Anterior cingulate cortex (tissue), 58 donors: ENCODE measurements around the gene CELF5.

Source experiments
- DNase-seq, 58 donors: peaks; one replicate each; lab custom pipeline; 2025; lab: John Stamatoyannopoulos, UW

CELF5 gene

DNA sequence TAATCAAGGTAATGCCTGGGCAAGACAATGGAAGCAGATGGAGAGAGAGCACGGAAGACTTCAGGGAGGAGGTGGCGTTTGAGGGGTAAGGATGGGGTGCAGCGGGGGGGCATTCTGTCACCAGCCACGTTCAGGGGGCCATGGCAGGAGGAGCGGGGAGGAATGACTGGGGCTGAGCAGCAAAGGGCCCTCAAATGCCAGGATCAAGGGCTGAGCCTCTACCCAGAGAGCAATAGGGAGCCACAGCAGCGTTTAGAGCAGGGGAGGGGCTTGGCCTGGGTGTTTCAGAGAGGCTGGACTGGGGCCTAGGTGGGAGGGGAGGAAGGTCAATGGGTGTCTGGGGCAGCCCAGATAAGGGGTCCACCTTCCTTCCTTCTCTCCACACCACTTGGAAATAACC lies 44.3 kb downstream of the CELF5 start:
- DNase-seq = no peak

- peak in 4 of 58 donors; percentile 14 to 32 (median 26) for DNase-seq
These were observed 45.6 kb downstream of the CELF5 start for GRCh38 chr19:3269916-3270671.

- peak in 51 of 58 donors; percentile 5 to 83 (median 44) for DNase-seq
These were observed 46.4 kb downstream of the CELF5 start for GRCh38 chr19:3270902-3271301.

DNA sequence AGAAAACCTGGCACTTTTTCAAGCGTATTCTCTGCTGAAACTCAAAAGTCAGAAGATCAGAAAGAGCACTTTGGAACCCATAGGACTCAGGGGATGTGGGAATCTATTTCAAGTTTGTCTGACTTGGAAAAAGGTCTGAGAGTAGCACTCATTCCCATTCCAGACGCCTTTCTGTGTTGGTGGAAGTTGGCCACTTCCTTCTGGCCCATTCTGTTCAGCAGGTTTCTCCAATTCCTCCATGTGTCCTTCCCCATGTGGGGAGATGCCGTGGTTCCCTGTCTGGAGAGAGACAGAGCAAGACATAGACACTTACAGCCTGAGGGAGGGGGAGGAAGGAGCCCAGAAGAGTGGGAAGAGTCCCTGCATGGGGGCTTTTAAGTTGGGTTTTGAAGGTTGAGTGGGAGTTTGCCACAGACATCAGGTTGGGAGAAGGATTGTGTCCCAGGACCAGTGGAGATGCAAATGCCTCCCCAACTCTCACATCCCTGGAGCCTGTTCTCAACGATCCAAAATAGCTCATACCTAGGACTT lies 48.0 kb downstream of the CELF5 start:
- no peak for DNase-seq

DNA sequence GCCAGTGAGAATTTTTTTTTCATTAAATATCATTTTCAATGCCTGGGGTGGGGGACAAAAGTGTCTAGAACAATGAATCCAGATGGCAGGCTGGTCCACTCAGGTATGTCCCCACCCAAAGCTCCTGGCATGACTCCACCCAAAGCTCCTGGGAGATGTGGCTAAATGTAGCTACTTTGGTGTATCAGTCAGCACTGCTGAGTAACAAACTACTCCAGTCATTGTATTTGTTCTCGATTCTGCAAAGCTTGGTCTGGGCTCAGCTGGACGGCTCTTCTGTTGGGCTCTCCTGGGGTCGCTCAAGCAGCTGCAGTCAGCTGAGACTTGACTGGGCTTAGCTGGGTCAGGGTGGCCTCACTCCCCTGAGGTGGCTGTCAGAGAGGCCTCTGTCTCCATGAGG lies 48.5 kb downstream of the CELF5 start:
- no peak for DNase-seq

GRCh38 chr19:3274245-3274941 lies 49.9 kb downstream of the CELF5 start:
- no peak for DNase-seq

DNA sequence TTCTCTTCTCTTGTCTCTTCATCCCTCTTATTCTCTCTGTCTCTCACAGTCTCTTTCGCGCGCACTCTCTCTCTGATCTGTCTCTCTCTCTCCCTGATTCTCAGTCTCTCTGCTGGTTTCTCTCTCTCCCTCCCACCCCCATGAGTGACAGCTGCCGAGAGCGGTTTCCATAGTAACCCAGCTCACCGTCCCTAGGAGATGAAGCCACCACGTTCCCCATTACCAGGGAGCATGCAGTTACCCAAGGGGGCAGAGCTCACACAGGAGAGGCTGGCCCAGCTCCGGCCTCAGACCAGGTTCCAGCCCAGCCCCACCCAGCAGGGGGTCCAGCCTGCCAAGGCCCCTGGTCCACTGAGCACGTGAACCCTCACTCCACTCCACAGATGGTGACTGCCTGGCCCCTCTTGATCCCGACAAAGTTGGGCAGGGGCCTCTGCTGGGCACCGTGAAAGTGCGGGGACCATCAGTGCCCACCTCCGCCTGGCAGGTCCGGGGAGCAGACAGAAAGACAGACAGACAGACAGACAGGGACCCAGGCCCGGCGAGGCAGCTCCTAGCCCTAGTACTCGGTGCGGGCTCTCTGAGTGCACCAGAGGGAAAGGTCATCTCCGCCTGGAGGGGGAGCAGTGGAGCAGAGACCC lies 50.6 kb downstream of the CELF5 start:
- peak in 22 of 58 donors; percentile 4 to 58 (median 34) for DNase-seq

DNA sequence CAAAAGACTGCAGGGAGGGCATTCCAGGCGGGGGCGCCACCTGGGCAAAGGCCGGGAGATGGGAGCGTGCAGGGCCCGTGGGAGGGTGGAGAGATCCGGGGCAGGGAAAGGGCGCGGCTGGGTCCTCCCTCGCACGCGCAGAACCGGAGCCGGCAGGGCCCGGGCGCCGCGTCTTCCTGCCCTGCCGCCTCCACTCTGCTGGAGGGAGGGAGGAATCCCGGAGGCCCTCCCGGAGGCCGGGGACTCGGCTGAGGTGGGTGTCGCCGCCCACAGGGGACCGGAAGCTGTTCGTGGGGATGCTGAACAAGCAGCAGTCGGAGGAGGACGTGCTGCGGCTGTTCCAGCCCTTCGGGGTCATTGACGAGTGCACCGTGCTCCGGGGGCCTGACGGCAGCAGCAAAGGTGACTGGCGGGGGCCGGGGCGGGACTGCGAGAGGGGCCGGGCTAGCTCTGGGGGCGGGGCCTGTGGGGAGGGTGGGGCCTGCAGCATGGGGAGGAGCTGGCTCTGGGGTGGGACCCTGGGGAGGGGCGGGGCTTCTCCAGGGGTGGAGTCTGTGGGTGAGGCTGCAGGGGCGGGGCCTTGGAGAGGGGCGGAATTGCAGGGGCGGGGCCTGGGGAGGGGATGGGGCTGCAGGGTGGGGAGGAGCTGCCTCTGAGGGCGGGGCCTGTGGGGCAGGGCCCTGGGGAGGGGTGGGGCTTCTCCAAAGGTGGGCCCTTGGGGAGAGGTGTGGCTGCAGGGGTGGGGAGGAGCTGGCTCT lies 51.3 kb downstream of the CELF5 start:
- peak in 44 of 58 donors; percentile 4 to 83 (median 46) for DNase-seq

GRCh38 chr19:3276341-3276799 lies 51.9 kb downstream of the CELF5 start:
- DNase-seq = peak in 1 of 58 donors; percentile 60

DNA sequence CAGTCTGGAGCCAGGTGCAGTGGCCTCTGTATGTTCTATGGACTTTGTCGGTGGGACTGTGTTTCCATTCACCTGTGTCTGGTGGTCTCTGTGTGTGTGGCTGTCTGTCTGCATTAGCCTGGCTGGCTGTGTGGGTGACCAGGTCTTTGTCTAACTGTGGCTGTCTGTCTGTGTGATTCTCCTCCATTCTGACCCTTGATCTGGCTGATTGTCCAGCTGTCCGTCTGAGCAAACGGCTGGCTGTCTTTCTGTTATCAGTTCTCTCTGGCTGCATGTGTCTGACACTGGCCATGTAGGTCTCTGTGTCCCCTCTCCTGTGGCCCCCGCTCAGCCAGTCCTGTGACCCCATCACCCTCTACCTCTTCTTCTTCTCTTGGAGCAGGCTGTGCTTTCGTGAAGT lies 53.2 kb downstream of the CELF5 start:
- DNase-seq = no peak

DNA sequence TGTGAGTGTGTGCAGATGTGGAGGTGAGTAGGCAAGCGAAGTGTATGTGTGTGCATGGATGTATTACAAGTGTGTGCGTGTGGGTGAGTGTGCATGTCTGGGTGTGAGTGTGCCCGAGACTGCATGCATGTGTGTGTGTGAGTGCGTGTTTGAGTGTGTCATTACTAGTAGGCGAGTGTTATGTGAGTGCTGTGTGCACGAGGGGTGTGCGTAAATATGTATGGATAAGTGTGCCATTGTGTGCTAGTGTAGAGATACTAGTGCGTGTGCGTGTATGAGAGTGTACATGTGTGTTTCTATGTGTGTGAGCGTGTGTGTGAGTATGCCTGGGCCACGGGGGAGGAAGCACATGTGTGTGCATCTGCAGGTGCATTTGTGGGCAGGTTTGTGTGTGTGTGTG lies 53.8 kb downstream of the CELF5 start:
- DNase-seq = no peak

DNA sequence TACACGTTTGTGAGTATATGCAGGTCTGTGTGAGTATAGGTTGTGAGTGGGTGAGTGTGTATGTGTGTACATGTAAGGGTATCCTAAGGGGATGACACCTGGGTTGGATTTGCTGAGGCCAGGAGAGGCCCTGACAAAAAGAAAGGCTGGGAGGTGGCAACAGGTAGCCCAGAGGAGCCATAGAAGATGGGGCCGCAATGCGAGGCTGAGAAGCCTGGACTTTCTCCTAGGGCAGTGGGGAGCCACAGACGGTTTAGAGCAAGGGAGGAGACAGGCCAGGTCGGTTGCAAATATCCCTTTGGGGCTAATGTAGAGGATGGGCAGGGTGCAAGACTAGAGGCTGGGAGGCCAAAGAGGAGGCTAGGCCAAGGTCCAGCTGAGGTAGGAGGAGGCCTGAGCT lies 54.3 kb downstream of the CELF5 start:
- no peak for DNase-seq

GRCh38 chr19:3279306-3279705 lies 54.8 kb downstream of the CELF5 start:
- DNase-seq = peak in 1 of 58 donors; percentile 13

GRCh38 chr19:3281026-3281425 lies 56.6 kb downstream of the CELF5 start:
- DNase-seq = no peak

DNA sequence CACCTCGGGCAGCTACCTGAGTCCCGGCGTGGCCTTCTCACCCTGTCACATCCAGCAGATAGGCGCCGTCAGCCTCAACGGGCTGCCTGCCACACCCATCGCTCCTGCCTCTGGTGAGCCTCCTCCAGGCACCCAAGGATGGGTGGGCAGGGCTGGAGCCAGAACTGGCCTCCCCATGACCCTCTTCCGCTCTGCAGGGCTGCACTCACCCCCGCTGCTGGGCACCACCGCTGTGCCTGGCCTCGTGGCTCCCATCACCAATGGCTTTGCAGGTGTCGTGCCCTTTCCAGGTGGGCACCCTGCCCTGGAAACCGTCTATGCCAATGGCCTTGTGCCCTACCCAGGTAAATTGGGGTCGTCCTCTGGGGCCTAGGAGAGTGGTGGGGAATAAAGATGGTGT lies 57.7 kb downstream of the CELF5 start:
- DNase-seq = no peak

DNA sequence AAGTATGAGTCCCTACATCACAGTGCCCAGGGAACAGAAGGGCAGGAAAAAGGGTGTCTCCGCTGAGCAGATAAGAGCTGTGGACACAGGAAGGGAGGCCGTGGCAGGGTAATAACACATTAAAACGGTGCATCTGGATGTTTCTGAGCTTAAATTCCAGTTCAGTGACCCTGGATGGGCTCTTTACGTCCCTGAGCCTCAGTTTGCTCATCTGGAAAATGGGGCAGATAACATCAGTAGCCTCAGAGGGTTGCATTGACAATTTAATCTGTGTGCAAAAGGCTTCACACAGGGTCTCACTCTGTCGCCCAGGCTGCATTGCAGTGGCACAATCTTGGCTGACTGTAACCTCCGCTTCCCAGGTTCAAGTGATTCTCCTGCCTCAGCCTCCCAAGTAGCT lies 58.1 kb downstream of the CELF5 start:
- DNase-seq = no peak

DNA sequence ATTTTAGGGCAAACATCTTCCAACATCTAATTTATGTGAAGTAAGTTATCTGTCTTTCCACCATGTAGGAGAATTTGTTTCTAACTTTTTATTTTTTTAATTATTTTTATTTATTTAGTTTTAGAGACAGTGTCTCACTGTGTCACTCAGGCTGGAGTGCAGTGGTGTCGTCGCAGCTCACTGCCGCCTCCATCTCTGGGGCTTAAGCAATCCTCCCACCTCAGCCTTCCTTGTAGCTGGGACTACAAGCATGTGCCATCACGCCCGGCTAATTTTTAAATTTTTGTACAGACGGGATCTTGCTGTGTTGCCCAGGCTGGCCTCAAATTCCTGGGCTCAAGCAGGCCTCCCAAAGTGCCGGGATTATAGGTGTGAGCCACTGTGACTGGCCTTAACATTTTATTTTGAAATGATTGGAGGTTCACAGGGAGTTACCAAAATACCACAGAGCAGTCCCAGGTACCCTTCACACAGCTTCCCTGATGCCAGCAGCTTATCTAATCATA lies 58.8 kb downstream of the CELF5 start:
- no peak for DNase-seq

GRCh38 chr19:3283886-3284657 lies 59.6 kb downstream of the CELF5 start:
- DNase-seq = no peak
